ENCODE results near the gene CCDC171.

DNA sequence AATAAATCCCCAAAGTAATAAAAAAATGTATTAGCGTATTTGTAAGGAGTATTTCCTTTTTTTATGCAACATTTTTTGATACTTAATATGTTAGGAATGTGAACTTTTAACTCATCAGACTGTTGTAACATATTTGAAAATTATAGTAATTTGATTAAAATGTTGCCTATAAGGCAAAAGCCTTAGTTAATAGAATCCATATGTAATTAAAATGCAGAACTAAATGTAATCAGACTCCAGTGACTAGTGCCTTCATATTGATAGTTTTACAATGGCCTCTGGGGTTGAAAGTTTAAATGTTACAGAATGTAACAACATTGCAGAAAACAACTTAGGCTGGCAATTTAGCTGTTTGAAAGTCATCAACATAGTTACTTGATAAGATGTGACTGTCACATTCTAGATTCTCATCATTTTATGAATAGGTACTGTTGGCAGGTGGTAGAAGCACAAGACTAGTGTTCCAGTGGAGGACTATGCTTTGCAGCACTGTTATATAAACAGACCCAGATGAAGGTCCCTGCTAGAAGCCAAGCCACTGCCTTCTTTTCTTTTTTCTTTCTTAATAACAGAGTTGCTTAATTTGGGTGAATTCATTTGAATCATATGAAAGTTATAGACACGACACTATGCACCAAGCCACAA lies 382.9 kb downstream of the CCDC171 start:
- TF ChIP-seq, protein P1, sequence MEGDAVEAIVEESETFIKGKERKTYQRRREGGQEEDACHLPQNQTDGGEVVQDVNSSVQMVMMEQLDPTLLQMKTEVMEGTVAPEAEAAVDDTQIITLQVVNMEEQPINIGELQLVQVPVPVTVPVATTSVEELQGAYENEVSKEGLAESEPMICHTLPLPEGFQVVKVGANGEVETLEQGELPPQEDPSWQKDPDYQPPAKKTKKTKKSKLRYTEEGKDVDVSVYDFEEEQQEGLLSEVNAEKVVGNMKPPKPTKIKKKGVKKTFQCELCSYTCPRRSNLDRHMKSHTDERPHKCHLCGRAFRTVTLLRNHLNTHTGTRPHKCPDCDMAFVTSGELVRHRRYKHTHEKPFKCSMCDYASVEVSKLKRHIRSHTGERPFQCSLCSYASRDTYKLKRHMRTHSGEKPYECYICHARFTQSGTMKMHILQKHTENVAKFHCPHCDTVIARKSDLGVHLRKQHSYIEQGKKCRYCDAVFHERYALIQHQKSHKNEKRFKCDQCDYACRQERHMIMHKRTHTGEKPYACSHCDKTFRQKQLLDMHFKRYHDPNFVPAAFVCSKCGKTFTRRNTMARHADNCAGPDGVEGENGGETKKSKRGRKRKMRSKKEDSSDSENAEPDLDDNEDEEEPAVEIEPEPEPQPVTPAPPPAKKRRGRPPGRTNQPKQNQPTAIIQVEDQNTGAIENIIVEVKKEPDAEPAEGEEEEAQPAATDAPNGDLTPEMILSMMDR (IDR thresholded peaks at IDR 0.05) = no peak
- no peak for TF ChIP-seq ZFX (IDR thresholded peaks at IDR 0.05; ENCODE audit: borderline replicate concordance)

Measured in 22Rv1 (cell line).